Islet precursor cell (in vitro differentiated cells): ENCODE results near the gene RNLS.
"Not testable (repeated sequence)": the region's sequence is repeated elsewhere in the genome, so short reads cannot be mapped to it uniquely, and the experiment has no call there.

Experiments used
- DNase-seq: peaks from one replicate; pipeline ENCODE4 v3.0.0-alpha.2; 2018

RNLS gene

GRCh38 chr10:88332503-88333247, 250.4 kb downstream of the RNLS start:
- DNase-seq = no peak

GRCh38 chr10:88330174-88330573, 252.9 kb downstream of the RNLS start:
- no peak for DNase-seq

- DNase-seq = no peak
These were observed 260.6 kb downstream of the RNLS start for GRCh38 chr10:88322324-88323063.

- DNase-seq = no peak
These were observed 263.1 kb downstream of the RNLS start for GRCh38 chr10:88319960-88320517.

- no peak for DNase-seq
These were observed 264.3 kb downstream of the RNLS start for GRCh38 chr10:88318803-88319202.

GRCh38 chr10:88317099-88317498, 266.0 kb downstream of the RNLS start:
- DNase-seq = no peak

- DNase-seq = no peak
These were observed 266.7 kb downstream of the RNLS start for GRCh38 chr10:88316292-88316861.

- DNase-seq = no peak
These were observed 267.4 kb downstream of the RNLS start for GRCh38 chr10:88315755-88316154.

GRCh38 chr10:88314362-88314761, 268.8 kb downstream of the RNLS start:
- no peak for DNase-seq

- no peak for DNase-seq
These were observed 269.2 kb downstream of the RNLS start for GRCh38 chr10:88313878-88314277.

- no peak for DNase-seq
These were observed 270.3 kb downstream of the RNLS start for GRCh38 chr10:88312855-88313254.

GRCh38 chr10:88311264-88311663, 271.9 kb downstream of the RNLS start:
- no peak for DNase-seq

GRCh38 chr10:88309365-88309764, 273.8 kb downstream of the RNLS start:
- DNase-seq = no peak

- not testable (repeated sequence) for DNase-seq
These were observed 274.8 kb downstream of the RNLS start for GRCh38 chr10:88308361-88308760.

- no peak for DNase-seq
These were observed 283.3 kb downstream of the RNLS start for GRCh38 chr10:88299787-88300186.

GRCh38 chr10:88297103-88297502, 286.0 kb downstream of the RNLS start:
- no peak for DNase-seq

GRCh38 chr10:88293651-88294230, 289.4 kb downstream of the RNLS start:
- DNase-seq = no peak

- no peak for DNase-seq
These were observed 290.0 kb downstream of the RNLS start for GRCh38 chr10:88293073-88293472.

GRCh38 chr10:88292185-88292514, 291.0 kb downstream of the RNLS start:
- no peak for DNase-seq

- DNase-seq = no peak
These were observed 291.6 kb downstream of the RNLS start for GRCh38 chr10:88291289-88292184.

- no peak for DNase-seq
These were observed 293.8 kb downstream of the RNLS start for GRCh38 chr10:88289342-88289741.

GRCh38 chr10:88288320-88289059, 294.6 kb downstream of the RNLS start:
- DNase-seq = no peak
